GM18873 (cell line): ENCODE data around the gene CELSR2.

Source experiments
- ATAC-seq: cut with Tn5 transposase; IDR thresholded peaks from one replicate; pipeline ENCODE4 v1.9.1; 2021; ENCODE audit warnings: mild to moderate bottlenecking, moderate library complexity, moderate number of reproducible peaks; ENCODE audit not compliant: unreplicated experiment, low FRiP score

Gene CELSR2

GRCh38 chr1:109263234-109263596 lies 13.9 kb downstream of the CELSR2 start:
- ATAC-seq: no peak

- no peak for ATAC-seq
Observed at GRCh38 chr1:109263597-109264378, 14.4 kb downstream of the CELSR2 start.

DNA sequence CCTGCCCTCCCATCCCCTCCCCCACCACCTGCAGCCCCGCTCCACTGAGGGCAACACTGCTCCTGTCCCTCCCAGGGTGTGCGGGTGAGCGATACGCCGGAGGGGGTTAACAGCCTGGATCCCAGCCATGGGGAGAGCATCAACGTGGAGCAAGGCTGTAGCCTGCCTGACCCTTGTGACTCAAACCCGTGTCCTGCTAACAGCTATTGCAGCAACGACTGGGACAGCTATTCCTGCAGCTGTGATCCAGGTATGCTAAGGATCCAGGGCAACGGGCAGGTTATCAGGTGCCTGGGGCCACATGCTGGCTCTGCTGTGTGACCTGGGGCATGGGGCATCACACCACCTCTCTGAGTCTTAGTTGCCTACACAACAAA lies 15.0 kb downstream of the CELSR2 start:
- ATAC-seq: no peak

GRCh38 chr1:109265016-109265415 lies 15.7 kb downstream of the CELSR2 start:
- ATAC-seq: no peak

DNA sequence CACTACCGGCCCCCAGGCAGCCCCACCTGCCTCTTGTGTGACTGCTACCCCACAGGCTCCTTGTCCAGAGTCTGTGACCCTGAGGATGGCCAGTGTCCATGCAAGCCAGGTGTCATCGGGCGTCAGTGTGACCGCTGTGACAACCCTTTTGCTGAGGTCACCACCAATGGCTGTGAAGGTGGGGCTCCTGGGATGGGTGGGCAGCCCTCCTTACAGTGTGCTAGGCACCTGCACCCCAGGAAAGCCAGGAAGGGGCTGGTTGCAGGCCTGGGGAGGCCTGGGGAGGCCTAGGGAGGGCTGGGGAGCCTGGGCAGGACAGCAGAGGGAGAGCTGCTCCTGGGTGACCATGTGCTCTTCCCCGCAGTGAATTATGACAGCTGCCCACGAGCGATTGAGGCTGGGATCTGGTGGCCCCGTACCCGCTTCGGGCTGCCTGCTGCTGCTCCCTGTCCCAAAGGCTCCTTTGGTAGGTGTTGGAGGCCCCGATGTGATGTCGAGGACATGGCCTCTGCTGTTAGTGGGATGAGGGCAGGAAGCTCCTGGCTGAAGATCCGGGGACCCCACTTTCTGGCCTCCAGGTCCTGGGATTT lies 16.5 kb downstream of the CELSR2 start:
- ATAC-seq: no peak

GRCh38 chr1:109266965-109267364 lies 17.6 kb downstream of the CELSR2 start:
- no peak for ATAC-seq

- no peak for ATAC-seq
Observed at GRCh38 chr1:109267743-109268300, 18.5 kb downstream of the CELSR2 start.

GRCh38 chr1:109268431-109269211 lies 19.3 kb downstream of the CELSR2 start:
- ATAC-seq: no peak

DNA sequence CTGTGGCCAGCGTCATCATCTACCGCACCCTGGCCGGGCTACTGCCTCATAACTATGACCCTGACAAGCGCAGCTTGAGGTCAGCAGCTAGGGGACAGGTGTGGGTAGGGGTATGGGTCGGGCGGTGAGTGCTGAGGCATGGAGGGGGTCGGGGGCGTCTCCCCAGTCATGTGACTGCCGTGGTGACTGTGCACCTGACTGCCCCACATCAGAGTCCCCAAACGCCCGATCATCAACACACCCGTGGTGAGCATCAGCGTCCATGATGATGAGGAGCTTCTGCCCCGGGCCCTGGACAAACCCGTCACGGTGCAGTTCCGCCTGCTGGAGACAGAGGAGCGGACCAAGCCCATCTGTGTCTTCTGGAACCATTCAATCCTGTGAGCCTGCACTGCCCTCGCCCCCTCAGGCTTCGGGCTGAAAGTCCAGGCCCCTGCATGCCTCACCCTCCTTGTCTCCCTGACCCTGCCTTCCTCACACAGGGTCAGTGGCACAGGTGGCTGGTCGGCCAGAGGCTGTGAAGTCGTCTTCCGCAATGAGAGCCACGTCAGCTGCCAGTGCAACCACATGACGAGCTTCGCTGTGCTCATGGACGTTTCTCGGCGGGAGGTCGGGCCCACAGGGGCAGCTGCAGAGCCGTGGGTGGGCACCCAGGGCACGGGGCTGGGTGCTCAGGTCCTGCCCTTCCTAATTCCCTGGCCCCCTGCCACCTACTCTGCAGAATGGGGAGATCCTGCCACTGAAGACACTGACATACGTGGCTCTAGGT lies 20.1 kb downstream of the CELSR2 start:
- ATAC-seq: no peak

- ATAC-seq: no peak
Observed at GRCh38 chr1:109269981-109270622, 20.8 kb downstream of the CELSR2 start.

DNA sequence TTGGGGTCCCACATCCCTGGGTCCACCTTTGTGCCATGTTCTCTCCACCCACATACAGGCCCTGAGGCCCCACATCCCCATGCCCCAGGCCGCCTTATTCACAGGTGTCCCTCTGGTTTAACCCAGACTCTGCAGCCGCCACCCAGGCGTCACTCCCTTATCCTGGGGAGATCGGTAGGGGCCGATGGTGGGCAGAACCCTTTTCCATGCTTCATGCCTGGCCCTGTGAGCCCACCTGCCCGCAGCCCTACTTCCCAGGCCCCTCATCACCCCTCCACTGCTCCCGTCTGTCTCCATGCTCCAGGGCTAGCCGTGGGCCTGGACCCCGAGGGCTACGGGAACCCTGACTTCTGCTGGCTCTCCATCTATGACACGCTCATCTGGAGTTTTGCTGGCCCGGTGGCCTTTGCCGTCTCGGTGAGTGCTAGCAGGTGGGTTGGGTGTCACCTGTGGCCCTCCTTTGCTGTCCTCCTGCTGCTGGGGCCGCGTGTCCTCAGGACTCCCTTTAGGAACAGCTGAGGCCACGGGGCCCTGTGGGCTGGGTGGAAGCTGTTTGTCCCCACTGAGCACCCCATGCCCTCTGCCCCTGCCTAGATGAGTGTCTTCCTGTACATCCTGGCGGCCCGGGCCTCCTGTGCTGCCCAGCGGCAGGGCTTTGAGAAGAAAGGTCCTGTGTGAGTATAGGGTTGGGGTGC lies 21.4 kb downstream of the CELSR2 start:
- no peak for ATAC-seq

DNA sequence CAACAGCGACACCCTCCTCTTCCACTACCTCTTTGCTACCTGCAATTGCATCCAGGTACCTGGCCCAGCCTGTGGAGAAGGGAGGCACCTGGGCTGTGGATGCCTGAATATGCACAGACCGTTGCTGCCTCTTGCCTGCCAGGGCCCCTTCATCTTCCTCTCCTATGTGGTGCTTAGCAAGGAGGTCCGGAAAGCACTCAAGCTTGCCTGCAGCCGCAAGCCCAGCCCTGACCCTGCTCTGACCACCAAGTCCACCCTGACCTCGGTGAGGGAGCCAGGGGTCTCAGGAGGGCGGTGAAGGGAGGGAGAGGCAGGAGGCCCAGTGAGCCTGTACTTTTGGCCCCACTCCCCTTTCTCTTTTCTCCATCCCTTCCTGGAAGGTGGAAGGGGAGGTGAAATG lies 22.1 kb downstream of the CELSR2 start:
- ATAC-seq: no peak

DNA sequence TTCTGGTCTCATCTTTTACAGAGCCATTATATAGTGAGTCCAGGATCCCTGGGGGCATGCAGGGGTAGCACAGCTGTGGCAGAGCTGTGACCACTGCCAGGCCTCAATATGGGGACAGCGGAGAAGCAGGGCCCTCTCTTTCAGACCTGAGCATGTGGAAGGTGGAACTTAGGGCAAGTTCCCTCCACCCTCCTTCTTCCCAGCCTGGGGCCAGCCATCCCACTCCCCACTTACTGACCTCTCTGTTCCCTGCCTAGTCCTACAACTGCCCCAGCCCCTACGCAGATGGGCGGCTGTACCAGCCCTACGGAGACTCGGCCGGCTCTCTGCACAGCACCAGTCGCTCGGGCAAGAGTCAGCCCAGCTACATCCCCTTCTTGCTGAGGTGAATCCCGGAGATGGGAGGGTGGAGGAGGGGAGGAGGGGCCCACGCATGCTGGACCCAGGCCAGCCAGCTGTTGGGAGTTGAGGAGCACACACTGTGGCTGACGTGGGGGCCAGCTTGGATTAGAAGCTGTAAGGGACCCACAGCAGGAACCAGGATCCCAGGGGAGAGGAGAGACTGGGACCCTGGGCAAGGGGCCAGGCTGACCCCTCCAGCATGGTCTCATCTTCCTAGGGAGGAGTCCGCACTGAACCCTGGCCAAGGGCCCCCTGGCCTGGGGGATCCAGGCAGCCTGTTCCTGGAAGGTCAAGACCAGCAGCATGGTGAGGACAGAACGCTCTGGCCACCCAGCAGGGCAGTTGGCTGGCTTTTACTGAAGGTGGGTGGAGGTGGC lies 22.9 kb downstream of the CELSR2 start:
- no peak for ATAC-seq

GRCh38 chr1:109272831-109273547 lies 23.6 kb downstream of the CELSR2 start:
- no peak for ATAC-seq

DNA sequence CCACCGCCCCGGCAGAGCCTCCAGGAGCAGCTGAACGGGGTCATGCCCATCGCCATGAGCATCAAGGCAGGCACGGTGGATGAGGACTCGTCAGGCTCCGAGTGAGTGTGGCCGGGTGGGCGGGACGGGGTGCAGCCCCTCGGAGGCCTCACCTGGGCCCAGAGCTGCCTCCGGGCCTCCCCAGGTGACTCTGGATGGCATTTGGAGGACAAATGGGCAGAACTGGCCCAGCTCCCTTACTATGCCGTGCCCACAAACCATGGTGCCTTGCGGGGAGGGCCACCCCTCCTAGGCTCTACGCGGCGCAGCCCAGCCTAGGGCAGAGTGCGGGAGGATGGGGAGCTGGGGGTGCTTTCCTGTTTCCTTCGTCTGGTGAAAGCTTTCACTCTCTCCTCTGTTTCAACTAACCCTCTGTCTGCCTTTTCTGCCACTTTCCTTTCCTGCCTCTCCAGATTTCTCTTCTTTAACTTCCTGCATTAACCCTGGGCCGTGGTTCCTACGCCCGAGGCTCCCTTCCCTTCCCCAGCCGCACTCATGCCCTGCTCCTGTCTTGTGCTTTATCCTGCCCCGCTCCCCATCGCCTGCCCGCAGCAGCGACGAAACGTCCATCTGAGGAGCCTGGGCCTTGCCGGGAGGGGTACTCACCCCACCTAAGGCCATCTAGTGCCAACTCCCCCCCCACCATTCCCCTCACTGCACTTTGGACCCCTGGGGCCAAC lies 24.4 kb downstream of the CELSR2 start:
- ATAC-seq: no peak

- ATAC-seq: no peak
Observed at GRCh38 chr1:109274533-109275476, 25.5 kb downstream of the CELSR2 start.
